Transverse colon (tissue), 4 donors: ENCODE measurements around the gene PCDHGB6.
"Not testable (repeated sequence)": the region's sequence is repeated elsewhere in the genome, so short reads cannot be mapped to it uniquely, and the experiment has no call there.

ENCODE experiments used
- EP300 ChIP-seq: sonication (generic); formaldehyde crosslinking; IDR thresholded peaks from one replicate; pipeline ENCODE4 v1.6.1; 2017; ENCODE audit warnings: antibody characterized with exemption, low read depth
- POLR2AphosphoS5 ChIP-seq, 3 donors: sonication (generic); formaldehyde crosslinking; IDR thresholded peaks; one replicate each; pipeline ENCODE4 v1.6.1; 2016; ENCODE audit warnings: antibody characterized with exemption in 3 of 3
- TF ChIP-seq, protein P1 (sequence below), 5 experiments: fragments of 200-600 bp in 3 of 5; fragments of 450-650 bp in 2 of 5; sonication (generic) in 3 of 5; IDR thresholded peaks; 1 replicate in 2 of 5; 2 replicates in 3 of 5; pipeline ENCODE4 v1.5.1; 2016 to 2017; ENCODE audit warnings: antibody characterized with exemption in 5 of 5, inconsistent platforms in 3 of 5, mild to moderate bottlenecking in 2 of 5, moderate library complexity in 1 of 5

DNA sequence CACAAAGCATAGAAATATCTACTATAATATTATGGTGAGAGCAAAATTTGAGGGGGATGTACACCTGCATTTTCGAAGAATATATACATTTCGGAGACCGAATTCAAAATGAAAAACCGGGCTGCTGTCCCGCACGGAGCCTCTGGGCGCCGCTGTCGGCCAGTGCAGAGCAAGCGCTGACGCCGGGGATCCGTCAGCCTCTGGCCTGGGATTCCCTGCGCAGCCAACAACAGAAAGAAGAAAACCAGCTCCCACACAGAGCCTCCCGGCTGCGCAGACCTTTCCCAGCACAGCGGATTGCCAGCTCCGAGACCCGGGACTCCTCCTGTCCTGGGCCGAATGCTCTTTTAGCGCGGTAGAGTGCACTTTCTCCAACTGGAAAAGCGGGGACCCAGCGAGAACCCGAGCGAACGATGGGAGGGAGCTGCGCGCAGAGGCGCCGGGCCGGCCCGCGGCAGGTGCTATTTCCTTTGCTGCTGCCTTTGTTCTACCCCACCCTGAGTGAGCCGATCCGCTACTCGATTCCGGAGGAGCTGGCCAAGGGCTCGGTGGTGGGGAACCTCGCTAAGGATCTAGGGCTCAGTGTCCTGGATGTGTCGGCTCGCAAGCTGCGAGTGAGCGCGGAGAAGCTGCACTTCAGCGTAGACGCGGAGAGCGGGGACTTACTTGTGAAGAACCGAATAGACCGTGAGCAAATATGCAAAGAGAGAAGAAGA lies at the start of gene PCDHGB6:
- TF ChIP-seq, protein P1, sequence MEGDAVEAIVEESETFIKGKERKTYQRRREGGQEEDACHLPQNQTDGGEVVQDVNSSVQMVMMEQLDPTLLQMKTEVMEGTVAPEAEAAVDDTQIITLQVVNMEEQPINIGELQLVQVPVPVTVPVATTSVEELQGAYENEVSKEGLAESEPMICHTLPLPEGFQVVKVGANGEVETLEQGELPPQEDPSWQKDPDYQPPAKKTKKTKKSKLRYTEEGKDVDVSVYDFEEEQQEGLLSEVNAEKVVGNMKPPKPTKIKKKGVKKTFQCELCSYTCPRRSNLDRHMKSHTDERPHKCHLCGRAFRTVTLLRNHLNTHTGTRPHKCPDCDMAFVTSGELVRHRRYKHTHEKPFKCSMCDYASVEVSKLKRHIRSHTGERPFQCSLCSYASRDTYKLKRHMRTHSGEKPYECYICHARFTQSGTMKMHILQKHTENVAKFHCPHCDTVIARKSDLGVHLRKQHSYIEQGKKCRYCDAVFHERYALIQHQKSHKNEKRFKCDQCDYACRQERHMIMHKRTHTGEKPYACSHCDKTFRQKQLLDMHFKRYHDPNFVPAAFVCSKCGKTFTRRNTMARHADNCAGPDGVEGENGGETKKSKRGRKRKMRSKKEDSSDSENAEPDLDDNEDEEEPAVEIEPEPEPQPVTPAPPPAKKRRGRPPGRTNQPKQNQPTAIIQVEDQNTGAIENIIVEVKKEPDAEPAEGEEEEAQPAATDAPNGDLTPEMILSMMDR (IDR thresholded peaks at IDR 0.05), result peak; percentile 32 to 42 (median 39)
- TF ChIP-seq EP300; POLR2AphosphoS5 (IDR thresholded peaks at IDR 0.05): not testable (repeated sequence)
